Breast epithelium (tissue), 3 donors: ENCODE measurements around the gene PXYLP1.

Experiments
- CTCF ChIP-seq, 3 donors: fragments of 450-650 bp; IDR thresholded peaks; one replicate each; pipeline ENCODE4 v1.5.1; 2016 to 2017; ENCODE audit warnings: antibody characterized with exemption in 3 of 3, mild to moderate bottlenecking in 3 of 3, moderate library complexity in 3 of 3
- POLR2A ChIP-seq: fragments of 450-650 bp; IDR thresholded peaks from one replicate; pipeline ENCODE4 v1.6.1; 2016; ENCODE audit warnings: antibody characterized with exemption, mild to moderate bottlenecking, moderate library complexity
- POLR2AphosphoS5 ChIP-seq, 3 donors: sonication (generic); formaldehyde crosslinking; IDR thresholded peaks; one replicate each; pipeline ENCODE4 v1.6.1; 2017; ENCODE audit warnings: antibody characterized with exemption in 3 of 3

DNA sequence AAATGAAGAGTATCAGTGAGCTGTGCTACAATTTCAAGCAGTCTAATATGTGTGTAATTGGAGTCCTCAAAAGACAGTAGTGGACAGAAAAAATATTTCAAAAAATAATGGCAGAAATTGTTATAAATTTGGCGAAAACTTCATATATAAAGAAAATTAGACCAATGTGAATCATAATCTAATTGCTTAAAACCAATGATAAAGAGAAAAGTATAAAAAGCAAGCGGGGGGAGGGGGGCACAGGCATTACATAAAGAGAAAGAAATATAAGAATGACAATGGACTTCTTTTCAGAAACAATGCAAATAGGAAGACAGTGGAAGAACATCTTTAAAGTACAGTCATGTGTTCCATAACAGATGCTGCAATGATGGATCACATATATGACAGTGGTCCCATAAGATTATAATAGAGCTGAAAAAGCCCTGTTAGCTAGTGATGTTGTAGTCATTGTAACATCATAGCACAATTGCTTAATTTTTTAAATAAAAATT, 7.9 kb upstream of the PXYLP1 start:
- TF ChIP-seq POLR2A = no peak
- no peak for TF ChIP-seq CTCF (IDR thresholded peaks at IDR 0.05)
- TF ChIP-seq POLR2AphosphoS5 (IDR thresholded peaks at IDR 0.05) = no peak
